Osteoblast (primary cell): Measurements from ENCODE around the gene LTA4H. TPM values are rescaled to one million over a fixed set of nuclear protein-coding genes. Genes with fewer than 3 reads are reported as not detected.

Experiments
- DNase-seq: peaks from one replicate; pipeline ENCODE4 v3.0.0; 2011; ENCODE audit warnings: low spot score, mixed read lengths; ENCODE audit not compliant: insufficient read length; ENCODE audit errors: missing footprints
- H2AFZ ChIP-seq: 2 replicates; pipeline ENCODE4 v1.6.0; 2011; ENCODE audit warnings: mild to moderate bottlenecking, low read length
- H3K27ac ChIP-seq: 2 replicates; pipeline ENCODE4 v1.5.1; 2011; ENCODE audit warnings: mild to moderate bottlenecking, low read depth, low read length, moderate library complexity
- H3K27me3 ChIP-seq: 2 replicates; pipeline ENCODE4 v1.6.0; 2012; ENCODE audit warnings: mild to moderate bottlenecking, control low read depth, inconsistent platforms, low read length, moderate library complexity; ENCODE audit not compliant: insufficient read depth
- H3K36me3 ChIP-seq: 2 replicates; pipeline ENCODE4 v1.5.1; 2011; ENCODE audit warnings: mild to moderate bottlenecking, low read length, control low read depth, moderate library complexity; ENCODE audit not compliant: insufficient read depth
- H3K4me1 ChIP-seq: 2 replicates; pipeline ENCODE4 v1.5.1; 2011; ENCODE audit warnings: mild to moderate bottlenecking, low read length, control low read depth, moderate library complexity; ENCODE audit not compliant: insufficient read depth
- H3K4me2 ChIP-seq: 2 replicates; pipeline ENCODE4 v1.6.0; 2011; ENCODE audit warnings: mild to moderate bottlenecking, low read length; ENCODE audit not compliant: insufficient read depth
- H3K4me3 ChIP-seq: fragments of 200-600 bp; sonication (generic); 3 replicates; pipeline ENCODE4 v1.5.1; 2012; ENCODE audit warnings: mild to moderate bottlenecking, low read length, inconsistent platforms; ENCODE audit not compliant: insufficient read depth
- H3K79me2 ChIP-seq: 2 replicates; pipeline ENCODE4 v1.6.0; 2012; ENCODE audit warnings: mild to moderate bottlenecking, low read length, control low read depth, inconsistent platforms; ENCODE audit not compliant: insufficient read depth
- H3K9me3 ChIP-seq: 2 replicates; pipeline ENCODE4 v1.5.1; 2011; ENCODE audit warnings: low read depth, low read length, control low read depth
- H4K20me1 ChIP-seq: 2 replicates; pipeline ENCODE4 v1.6.0; 2012; ENCODE audit warnings: mild to moderate bottlenecking, low read length, control low read depth; ENCODE audit not compliant: insufficient read depth
- total RNA-seq: library from RNA; depleted of rRNA; stranded (reverse); fragments of >200 nt; gene quantifications from 2 replicates; pipeline ENCODE4 v1.2.3, GENCODE V29; 2012
- TF ChIP-seq, protein P1 (sequence below): IDR thresholded peaks from 2 replicates; pipeline ENCODE4 v1.5.1; 2011; ENCODE audit warnings: mild to moderate bottlenecking, low read depth, low read length, moderate library complexity; ENCODE audit errors: extremely low read depth

LTA4H gene
- total RNA-seq, 1 donor, result 73.8 TPM

GRCh38 chr12:96007729-96008128, 27.7 kb downstream of the LTA4H start:
- DNase-seq, result no peak
- H3K27ac ChIP-seq, result no peak overlapping the region
- no peak overlapping the region for H3K4me2 ChIP-seq
- H3K79me2 ChIP-seq, result no peaks in the 10 kb centered on the region
- no peaks in the 10 kb centered on the region for H4K20me1 ChIP-seq
- H3K4me1 ChIP-seq, result no peaks in the 10 kb centered on the region
- no peaks in the 10 kb centered on the region for H3K9me3 ChIP-seq
- H3K27me3 ChIP-seq, result no peaks in the 10 kb centered on the region
- no peak overlapping the region for H2AFZ ChIP-seq
- peaks cover 42% of the 10 kb centered on the region for H3K36me3 ChIP-seq
- no peak overlapping the region for H3K4me3 ChIP-seq
- TF ChIP-seq, protein P1, sequence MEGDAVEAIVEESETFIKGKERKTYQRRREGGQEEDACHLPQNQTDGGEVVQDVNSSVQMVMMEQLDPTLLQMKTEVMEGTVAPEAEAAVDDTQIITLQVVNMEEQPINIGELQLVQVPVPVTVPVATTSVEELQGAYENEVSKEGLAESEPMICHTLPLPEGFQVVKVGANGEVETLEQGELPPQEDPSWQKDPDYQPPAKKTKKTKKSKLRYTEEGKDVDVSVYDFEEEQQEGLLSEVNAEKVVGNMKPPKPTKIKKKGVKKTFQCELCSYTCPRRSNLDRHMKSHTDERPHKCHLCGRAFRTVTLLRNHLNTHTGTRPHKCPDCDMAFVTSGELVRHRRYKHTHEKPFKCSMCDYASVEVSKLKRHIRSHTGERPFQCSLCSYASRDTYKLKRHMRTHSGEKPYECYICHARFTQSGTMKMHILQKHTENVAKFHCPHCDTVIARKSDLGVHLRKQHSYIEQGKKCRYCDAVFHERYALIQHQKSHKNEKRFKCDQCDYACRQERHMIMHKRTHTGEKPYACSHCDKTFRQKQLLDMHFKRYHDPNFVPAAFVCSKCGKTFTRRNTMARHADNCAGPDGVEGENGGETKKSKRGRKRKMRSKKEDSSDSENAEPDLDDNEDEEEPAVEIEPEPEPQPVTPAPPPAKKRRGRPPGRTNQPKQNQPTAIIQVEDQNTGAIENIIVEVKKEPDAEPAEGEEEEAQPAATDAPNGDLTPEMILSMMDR, result no peak

- H3K4me2 ChIP-seq, result no peak overlapping the region
- DNase-seq, result no peak
- no peak overlapping the region for H2AFZ ChIP-seq
- no peaks in the 10 kb centered on the region for H4K20me1 ChIP-seq
- TF ChIP-seq, protein P1, result no peak
- no peaks in the 10 kb centered on the region for H3K79me2 ChIP-seq
- no peaks in the 10 kb centered on the region for H3K4me1 ChIP-seq
- H3K4me3 ChIP-seq, result no peak overlapping the region
- H3K27me3 ChIP-seq, result no peaks in the 10 kb centered on the region
- H3K9me3 ChIP-seq, result no peaks in the 10 kb centered on the region
- no peak overlapping the region for H3K27ac ChIP-seq
- H3K36me3 ChIP-seq, result peaks cover 33% of the 10 kb centered on the region
Observed at GRCh38 chr12:96006727-96007126, 28.7 kb downstream of the LTA4H start.

GRCh38 chr12:96000858-96001257, 34.5 kb downstream of the LTA4H start:
- H4K20me1 ChIP-seq, result no peaks in the 10 kb centered on the region
- H3K4me2 ChIP-seq, result no peak overlapping the region
- H3K9me3 ChIP-seq, result no peaks in the 10 kb centered on the region
- H3K27ac ChIP-seq, result no peak overlapping the region
- DNase-seq, result no peak
- no peaks in the 10 kb centered on the region for H3K4me1 ChIP-seq
- no peak overlapping the region for H3K4me3 ChIP-seq
- no peak overlapping the region for H2AFZ ChIP-seq
- TF ChIP-seq, protein P1, result no peak
- peaks cover 15% of the 10 kb centered on the region for H3K36me3 ChIP-seq
- no peaks in the 10 kb centered on the region for H3K79me2 ChIP-seq
- no peaks in the 10 kb centered on the region for H3K27me3 ChIP-seq

DNA sequence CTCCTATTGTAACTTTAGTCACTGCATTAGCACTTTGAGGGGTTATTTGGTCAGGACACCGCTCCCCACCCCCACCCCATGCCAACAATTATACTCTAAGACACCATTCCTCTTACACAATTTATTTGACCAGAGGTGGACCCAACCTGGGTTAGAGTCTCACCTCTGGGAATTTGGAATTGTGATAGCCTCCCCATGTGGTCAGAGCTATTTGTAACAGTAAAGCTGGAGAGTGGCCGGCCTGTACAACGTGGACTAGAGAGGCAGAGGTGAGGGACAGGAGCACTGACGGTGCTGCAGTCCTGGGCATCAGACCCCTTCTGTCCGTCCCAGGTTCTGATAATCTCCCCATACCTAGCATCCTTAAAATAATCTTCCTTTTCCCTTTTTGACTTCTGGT, 35.9 kb downstream of the LTA4H start:
- no peaks in the 10 kb centered on the region for H3K27me3 ChIP-seq
- DNase-seq, result no peak
- H4K20me1 ChIP-seq, result no peaks in the 10 kb centered on the region
- no peak overlapping the region for H2AFZ ChIP-seq
- H3K36me3 ChIP-seq, result peaks cover 3% of the 10 kb centered on the region
- H3K4me3 ChIP-seq, result no peak overlapping the region
- peaks cover 10% of the 10 kb centered on the region for H3K4me1 ChIP-seq
- no peak overlapping the region for H3K4me2 ChIP-seq
- TF ChIP-seq, protein P1, result no peak
- H3K27ac ChIP-seq, result no peak overlapping the region
- H3K79me2 ChIP-seq, result no peaks in the 10 kb centered on the region
- H3K9me3 ChIP-seq, result no peaks in the 10 kb centered on the region
